Kidney epithelial cell (primary cell): Measurements from ENCODE around the gene AGGF1. TPM values are rescaled to one million over a fixed set of nuclear protein-coding genes. Genes with fewer than 3 reads are reported as not detected.
"Not testable (repeated sequence)": the region's sequence is repeated elsewhere in the genome, so short reads cannot be mapped to it uniquely, and the experiment has no call there.

Experiments used
- DNase-seq: peaks from one replicate; pipeline ENCODE4 v3.0.0-alpha.2; 2010; ENCODE audit warnings: low read depth
- H3K27me3 ChIP-seq: 2 replicates; pipeline ENCODE4 v1.6.0; 2011; ENCODE audit warnings: low read length; ENCODE audit not compliant: control insufficient read depth, insufficient read depth
- H3K36me3 ChIP-seq: 2 replicates; pipeline ENCODE4 v1.5.1; 2011; ENCODE audit warnings: low read length; ENCODE audit not compliant: control insufficient read depth, insufficient read depth
- H3K4me3 ChIP-seq: 2 replicates; pipeline ENCODE4 v1.5.1; 2011; ENCODE audit warnings: low read depth, mild to moderate bottlenecking, control low read depth, low read length
- CTCF ChIP-seq: IDR thresholded peaks from 2 replicates; pipeline ENCODE4 v1.5.1; 2011; ENCODE audit warnings: mild to moderate bottlenecking, moderate library complexity, low read length, control low read depth, inconsistent platforms; ENCODE audit not compliant: insufficient read depth, poor library complexity, severe bottlenecking
- total RNA-seq: library from RNA; depleted of rRNA; stranded (reverse); fragments of >200 nt; gene quantifications from 2 replicates; pipeline ENCODE4 v1.2.3, GENCODE V29; 2015

Gene AGGF1
- total RNA-seq, 1 donor from 2014 or later, result 20.9 TPM

- no peak for TF ChIP-seq CTCF
- no peak for DNase-seq
These were observed 39.2 kb upstream of the AGGF1 start for GRCh38 chr5:76990899-76991459.

GRCh38 chr5:76993436-76993835 is 36.8 kb upstream of the AGGF1 start:
- not testable (repeated sequence) for H3K27me3 ChIP-seq, DNase-seq, H3K4me3 ChIP-seq

More at GRCh38 chr5:76990899-76991459, 39.2 kb upstream of the AGGF1 start:
- H3K4me3 ChIP-seq, result no peak overlapping the region
- H3K36me3 ChIP-seq, result no peaks in the 10 kb centered on the region
- no peaks in the 10 kb centered on the region for H3K27me3 ChIP-seq

GRCh38 chr5:76994337-76994736 is 35.9 kb upstream of the AGGF1 start:
- no peak for TF ChIP-seq CTCF
- Histone ChIP-seq H3K27me3 (no peaks in the 10 kb centered on the region), H3K4me3 (no peak overlapping the region), H3K36me3 (no peaks in the 10 kb centered on the region)
- no peak for DNase-seq

More at GRCh38 chr5:76993436-76993835, 36.8 kb upstream of the AGGF1 start:
- H3K36me3 ChIP-seq, result not testable (repeated sequence)

- not testable (repeated sequence) for H3K4me3 ChIP-seq, H3K36me3 ChIP-seq, H3K27me3 ChIP-seq, DNase-seq
These were observed 32.0 kb upstream of the AGGF1 start for GRCh38 chr5:76998251-76998650.

- Histone ChIP-seq H3K36me3 (no peaks in the 10 kb centered on the region), H3K27me3 (no peaks in the 10 kb centered on the region), H3K4me3 (no peak overlapping the region)
- TF ChIP-seq CTCF, result no peak
- peak; percentile 9 for DNase-seq
These were observed 30.8 kb upstream of the AGGF1 start for GRCh38 chr5:76999451-76999850.

- Histone ChIP-seq H3K27me3 (no peaks in the 10 kb centered on the region), H3K4me3 (no peak overlapping the region), H3K36me3 (no peaks in the 10 kb centered on the region)
- TF ChIP-seq CTCF, result no peak
- DNase-seq, result no peak
These were observed 27.0 kb upstream of the AGGF1 start for GRCh38 chr5:77003246-77003645.

- Histone ChIP-seq H3K36me3 (no peaks in the 10 kb centered on the region), H3K4me3 (no peak overlapping the region), H3K27me3 (no peaks in the 10 kb centered on the region)
- TF ChIP-seq CTCF, result no peak
- no peak for DNase-seq
These were observed 24.1 kb upstream of the AGGF1 start for GRCh38 chr5:77006124-77006523.
